Activated naive CD4-positive, alpha-beta T cell treated with Interleukin-2 at 50 U/mL for 16 hours (primary cell): ENCODE data around the gene ICE1.
"Not testable (repeated sequence)": the region's sequence is repeated elsewhere in the genome, so short reads cannot be mapped to it uniquely, and the experiment has no call there.

ENCODE experiments used
- DNase-seq: peaks from one replicate; pipeline ENCODE4 v3.0.0-alpha.2; 2020

The ICE1 gene, protein sequence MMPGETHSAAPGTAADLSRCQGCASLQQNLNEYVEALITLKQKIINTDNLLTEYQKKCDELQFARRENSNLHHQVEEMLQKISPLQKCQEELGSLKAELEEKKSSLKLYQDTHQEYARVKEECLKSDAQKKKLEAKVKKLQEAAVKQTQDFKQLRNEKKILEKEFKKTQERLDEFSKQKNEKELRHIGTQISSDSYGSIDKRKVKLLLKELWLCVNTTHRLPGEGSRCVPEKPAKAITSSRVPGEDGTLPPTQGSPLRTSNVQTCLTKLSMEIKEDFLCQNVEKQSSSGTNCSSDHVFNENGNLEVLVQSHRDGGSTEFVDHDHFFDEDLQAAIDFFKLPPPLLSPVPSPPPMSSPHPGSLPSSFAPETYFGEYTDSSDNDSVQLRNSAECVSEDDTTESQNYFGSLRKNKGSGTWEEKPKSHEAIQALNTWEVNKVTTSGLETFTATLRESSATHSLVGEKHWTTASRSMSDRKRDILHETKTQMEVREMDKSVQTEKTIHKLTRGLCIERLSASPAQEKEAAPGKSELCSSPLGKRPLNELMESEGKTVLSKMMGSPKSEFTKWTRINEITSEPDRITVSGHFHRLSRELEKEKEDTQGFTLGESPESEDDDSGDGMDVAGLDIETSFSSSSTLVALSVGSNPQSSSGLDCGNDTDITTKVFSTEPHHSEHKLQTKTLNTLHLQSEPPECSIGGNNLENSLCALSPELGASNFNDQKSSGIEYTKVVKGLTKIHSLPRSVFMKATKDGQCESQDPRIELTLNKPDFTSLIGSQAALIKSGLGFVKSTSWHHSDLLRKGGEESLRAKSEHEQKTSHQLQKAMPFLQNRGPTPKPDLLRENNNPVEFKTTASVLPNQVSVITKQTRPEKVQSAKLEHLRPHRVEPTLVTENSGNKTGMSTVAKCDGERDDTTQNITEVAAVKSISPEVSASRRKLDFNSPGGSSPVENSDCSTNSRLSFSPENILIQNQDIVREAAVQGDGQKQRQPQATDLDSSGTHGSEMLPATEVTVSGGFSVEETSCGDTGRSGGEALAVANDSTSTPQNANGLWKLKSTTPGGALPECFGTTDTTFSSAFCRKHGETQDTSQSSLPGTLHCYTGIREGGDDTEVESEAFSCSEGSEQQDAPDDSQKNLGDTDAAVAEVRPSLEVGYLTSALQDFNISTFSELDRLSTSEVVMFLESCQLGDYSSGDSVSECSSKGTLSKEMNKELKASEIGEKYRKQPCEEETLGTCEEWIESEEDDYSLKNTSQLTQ (N-terminal part only)

DNA sequence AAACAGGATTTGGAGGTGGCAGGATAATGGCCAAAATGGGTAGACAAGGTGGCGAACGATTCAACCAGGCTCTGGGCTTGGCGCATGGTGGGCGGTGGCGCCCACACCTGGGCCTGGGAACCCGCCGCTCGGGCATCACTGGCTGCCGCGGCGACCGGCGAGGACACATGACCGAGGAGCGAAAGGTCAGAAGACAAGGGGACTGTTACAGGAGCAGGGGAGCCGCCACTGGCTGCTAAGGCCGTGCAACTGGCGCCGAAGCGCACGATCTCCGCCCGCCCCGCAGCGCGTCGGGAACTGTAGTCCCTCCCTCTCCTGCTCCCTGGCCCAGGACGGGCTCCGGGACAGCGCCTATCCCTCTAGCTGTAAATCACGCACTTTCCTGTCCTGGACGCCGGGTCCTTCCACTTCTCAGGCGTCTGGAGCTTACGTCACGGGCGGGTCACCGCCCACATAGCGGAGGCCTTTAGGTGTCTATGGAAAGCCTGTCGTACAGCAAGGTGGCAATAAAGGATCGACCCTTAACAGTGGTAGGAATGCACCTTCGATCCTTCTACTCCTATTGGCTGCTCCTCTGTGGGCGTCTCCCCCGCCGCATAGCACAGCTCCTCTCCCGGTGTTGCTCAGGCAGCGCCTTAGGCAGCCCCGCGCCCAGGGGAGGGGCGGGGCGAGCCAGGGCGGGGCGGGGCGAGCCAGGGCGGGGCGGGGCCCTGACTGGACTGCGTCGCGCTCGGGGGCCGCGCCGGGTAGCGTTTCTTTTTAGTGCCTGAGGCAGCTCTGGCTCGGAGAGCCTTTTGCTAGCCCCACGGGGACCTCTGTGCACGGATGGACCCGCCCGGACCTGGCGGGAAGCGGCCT is at the start of gene ICE1:
TSS of gene ICE1 (plus strand) at position 717 of the 858 bp plus-strand sequence. CDS start 239 bp downstream, outside the sequence.
- DNase-seq, result peak; percentile 93

DNA sequence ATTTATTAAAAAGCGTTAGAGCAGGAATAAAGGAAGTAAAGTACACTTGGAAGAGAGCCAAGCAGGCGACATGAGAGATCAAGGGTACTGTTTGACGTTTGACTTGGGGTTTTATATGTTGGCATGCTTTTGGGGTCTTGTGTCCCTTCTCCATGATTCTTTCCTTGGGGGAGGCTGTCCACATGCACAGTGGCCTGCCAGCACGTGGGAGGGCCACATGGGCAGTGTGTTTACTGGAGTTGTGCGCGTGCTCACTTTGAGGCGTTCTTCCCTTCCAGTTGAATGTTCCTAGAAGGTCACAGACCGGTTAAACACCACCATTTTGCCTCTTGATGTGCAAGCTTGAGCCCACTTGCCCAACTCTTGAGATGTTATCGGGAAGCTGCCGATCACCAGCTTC is 49.5 kb upstream of the ICE1 start:
- DNase-seq, result no peak

DNA sequence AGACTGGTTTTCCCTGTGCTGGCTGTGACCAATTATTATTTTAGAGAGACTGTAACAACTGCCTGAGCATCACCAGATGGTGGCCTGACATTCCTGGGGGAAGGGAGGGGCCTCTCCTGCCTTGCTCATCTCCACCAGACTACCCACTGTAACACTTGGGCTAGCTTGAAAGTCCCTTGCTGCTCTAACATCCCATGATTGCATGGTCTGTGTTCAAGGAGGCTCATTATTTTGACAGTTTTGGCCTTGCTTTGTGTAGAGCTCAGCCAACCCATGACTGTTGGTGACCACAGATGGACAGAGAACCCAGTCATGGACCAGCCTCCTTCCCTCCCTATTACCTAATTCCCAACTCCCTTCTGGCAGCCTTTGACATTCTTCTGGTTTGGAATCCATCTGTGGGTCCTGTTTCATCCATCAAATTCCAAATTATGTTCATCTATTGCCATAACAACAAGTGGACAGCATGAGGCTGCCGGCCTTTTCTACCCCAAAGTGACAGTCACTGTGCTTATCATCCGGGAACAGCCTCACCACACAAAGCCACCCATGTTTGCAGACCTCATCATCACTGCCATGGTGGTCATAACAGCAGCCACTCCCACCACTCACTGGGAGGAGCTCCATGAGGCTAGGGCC is 49.0 kb upstream of the ICE1 start:
- no peak for DNase-seq

DNA sequence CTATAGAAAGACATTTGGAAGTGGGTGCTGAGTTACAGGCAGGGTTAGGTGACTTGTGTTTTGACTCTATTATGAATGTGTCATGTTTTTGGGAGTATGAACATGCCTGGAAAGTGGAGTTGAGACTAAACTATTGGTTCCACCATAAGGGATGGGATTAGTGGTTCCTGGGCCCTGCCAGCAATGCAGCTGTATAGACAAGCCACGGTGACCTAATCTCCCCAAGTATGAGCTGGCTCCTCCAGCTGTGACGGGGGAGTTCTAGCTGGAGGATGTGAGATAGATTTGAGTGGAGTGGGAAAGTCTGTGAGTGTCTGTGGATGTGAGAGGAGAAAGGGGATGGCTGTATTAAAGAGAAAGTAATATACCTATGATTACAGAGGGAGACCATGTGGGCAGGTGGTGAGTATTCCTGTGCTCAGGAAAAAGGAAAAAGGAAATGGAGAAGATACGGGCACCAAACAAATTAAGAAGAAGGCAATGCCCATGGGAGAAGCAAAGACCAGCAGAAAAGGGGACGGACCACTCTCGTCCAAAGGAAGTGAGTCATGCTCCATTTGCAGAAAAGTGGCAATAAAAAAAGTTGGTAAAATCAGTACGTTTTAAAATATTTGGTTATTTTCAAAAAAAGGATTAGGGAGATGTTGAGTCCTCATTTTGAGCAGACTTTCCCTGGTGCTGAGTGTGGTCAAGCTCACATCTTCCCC is 48.3 kb upstream of the ICE1 start:
- no peak for DNase-seq

DNA sequence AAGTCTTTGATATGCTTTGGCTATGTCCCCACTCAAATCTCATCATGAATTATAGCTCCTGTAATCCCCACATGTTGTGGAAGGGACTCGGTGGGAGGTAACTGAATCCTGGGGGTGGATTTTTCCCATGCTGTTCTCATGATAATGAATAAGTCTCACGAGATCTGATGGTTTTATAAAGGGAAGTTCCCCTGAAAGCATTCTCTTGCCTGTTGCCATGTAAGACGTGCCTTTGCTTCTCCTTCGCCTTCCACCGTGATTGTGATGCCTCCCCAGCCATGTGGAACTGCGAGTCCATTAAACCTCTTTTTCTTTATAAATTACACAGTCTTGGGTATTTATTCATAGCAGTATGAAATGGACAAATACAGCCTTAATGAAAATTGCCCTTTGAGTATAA is 44.7 kb upstream of the ICE1 start:
- DNase-seq, result no peak

DNA sequence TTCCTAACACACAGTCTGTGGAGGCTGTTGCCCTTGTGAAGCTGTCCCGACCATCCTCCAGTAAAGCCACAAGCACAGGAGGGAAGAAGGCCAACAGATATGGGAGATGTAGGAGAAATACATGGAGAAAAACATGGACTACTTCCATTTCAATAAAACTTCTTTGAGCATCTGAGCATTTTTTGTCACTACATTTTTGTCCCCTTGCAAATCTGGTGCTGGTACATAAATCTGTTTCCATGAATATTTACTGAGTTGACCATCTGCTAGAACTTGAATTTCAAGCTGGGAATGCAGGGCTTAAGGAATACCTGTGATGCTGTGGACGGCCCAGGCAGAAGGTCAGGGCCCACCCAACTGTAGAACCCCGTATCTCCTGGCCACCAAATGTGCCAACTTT is 43.9 kb upstream of the ICE1 start:
- no peak for DNase-seq

DNA sequence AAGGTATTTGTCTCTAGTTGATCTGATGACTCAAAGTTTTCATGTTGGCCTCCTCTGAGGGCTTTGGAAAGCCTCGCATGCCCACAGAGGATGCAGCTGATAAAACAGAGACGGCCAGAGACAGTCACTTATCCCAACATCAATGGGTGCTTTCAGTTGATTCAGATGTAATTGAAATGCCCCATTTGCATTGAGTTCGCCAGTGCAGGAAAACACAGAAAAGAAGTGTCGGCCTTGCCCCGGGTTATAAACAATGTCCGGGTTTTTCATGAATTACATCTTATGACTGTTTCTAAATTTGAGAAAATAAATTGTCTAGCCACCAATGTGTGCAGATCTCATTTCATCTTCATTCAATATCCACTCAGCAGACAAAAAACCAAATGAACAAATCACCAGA is 42.2 kb upstream of the ICE1 start:
- DNase-seq, result no peak

DNA sequence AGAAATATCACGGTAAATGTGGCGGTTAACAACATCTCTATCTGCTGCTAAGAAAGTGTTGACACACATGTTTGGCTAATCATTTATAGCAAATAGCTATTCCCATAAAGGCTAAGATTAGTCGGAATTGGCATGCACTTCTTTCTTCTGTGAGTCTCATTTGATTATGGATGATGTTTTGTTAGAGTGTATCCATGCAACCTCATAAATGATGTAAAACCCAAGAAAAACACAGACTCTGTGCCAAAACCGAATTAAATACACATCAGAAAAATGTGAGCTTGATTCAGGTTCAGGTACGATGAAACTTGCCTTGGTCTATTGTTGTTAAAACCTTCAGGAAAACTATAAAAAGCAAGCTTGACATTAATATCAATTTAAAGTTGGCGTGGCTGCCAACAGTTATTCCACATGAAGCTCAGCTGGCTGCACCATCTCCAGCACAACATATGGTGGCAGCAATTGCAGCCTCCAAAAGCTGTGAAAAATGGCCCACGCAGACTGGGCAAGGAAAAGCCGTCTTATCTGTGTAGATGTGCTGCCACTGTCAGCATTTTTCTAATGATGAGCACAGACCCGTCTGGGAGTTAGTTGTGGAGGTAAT is 41.1 kb upstream of the ICE1 start:
- no peak for DNase-seq

DNA sequence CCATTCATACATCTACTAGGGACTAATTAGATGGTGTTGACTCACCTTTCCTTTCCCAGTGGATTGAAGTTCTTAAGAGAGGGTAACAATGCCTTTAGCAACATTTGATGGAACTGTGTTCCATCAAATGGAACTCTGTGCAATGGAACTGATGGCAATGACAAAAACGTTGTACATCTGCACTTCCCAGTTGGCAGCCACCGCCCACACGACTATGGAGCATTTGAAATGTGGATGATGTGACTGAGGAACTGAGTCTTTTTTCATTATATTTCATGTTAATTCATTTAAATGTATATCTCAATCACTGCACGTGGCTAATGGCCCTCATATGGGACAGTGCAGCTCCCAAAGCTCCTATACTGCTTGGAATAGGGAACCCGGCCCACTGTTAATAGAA is 39.0 kb upstream of the ICE1 start:
- DNase-seq, result no peak

DNA sequence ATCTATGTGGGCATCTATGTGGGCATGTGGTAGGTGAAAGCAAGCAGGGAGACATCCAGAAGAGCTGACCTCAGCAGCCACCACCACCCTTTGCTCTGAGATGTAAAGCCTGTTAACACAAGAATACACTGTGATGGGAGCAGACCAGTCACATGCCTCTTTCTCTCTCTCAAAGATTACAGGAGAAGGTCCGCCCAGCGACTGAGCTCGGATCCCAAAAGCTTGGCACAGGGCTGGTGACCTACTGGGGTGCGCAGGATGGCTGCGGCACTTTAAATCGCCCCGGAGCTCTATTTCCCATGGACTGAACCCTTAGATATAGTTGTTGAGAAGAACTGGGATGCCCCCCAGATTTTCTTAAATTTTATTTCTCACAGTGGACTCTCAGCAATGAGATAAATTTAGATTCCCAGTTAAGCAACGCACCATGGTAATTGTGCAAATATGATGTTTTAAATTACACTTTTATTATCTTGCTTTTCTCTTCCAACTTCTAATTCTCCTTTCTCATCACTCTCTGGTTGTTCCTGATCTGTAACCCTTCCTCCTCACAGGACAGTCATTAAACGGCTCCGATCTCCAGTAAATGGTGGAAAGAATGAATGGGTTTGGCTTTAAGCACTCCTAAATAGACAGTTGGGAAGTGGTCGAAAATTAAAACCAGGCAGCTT is 37.7 kb upstream of the ICE1 start:
- DNase-seq, result no peak

DNA sequence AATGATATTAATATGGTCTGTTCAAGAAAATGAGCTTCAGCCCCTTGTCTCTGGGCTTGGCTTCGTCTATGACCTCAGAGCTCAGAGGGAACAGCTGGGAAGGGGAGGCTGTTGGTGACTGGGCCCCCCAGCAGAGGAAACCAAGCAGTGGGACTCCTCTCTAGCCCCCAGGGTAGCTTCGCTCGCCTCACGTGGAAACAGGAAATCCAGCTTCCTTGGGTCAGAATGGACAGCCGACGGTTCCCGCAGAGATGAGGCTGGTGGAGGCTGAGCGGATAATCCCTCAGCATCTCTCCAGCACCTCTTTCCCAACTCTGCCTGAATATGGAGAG is 37.2 kb upstream of the ICE1 start:
- no peak for DNase-seq

DNA sequence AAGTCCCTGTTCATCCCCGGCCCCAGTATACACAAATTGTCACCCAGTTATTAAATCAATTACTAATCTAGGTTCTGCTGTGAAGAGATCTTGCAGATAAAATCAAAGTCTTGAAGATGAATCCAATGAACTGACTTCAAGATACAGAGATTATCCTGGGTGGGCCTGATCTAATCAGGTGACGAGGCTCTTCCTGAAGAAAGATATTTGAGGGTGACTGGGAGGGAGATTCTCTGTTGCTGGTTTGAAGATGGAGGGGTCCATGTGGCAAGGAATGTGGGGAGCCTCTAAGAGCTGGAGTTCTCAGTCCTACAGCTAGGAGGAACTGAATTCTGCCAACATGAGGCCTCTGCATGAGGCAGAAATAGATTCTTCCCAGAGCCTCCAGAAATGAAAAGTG is 36.1 kb upstream of the ICE1 start:
- DNase-seq, result no peak

DNA sequence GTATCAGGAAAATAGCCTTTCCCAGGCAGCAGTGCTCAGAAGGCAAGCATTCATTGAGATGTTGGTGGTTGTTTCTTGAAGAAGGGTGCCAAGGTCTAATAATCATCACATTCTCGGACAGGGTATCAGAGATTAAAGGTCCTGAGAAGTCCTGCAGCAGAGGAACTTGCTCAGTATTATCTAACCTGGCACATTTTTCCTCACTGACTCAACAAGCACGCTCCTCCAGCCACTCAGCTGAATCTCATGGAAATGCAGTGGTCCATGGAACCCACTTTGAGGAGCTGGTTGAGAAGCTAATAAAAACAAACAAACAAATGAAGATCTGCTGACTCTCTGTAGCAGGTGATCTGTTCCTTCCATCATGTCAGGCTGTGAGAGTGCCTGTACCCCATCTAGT is 35.3 kb upstream of the ICE1 start:
- DNase-seq, result no peak

DNA sequence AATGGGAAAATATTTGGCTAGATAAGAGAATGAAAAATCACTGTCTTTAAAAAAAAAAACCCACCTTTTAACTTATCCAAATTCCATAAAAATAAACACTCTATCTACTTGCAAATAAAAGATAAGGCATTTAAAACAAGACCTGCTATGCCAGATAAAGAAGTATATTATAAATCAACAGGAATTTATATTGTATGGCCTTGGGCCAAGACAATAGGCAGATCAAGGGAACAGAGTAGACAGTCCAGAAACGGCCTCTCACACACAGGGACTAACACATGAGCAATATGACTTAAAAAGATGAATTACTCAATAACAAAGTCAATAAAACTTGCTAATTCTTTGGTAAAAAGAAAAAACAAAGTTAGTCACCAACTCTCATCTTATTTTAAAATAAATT is 34.7 kb upstream of the ICE1 start:
- DNase-seq, result no peak

DNA sequence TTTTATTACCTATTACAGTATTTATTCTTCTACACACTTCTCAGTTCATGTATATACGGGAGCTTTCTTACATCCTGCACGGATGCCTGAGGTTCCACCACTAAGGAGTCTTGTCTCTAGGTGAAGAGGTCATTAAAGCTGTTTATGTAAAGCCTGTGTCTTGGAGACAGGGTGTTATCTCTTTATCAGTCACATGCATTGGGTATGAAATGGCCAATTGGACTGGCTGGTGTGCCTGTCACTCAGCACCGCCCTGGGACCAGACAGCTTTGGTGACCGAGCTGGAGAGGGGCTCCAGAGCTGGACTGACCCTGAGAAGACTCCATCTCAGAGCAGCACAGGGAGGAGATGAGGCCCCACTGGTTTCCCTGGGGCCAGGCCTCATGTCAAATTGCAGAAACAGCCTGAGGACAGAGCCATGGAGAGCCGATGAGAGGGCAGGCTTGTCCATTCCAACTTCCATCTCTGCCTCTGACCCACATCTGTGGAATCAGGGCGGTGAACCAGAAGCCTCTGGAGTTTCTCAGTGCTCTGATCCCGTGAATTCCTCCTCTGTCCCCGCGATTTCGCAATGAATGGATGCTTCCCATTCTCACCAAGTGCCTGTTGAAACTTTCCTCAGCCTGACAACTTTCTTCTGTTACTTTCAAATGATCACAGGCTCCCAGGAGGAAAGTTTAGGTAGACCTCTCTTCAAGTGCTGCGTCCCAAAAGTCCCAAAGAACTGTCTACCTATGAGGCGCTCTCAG is 32.2 kb upstream of the ICE1 start:
- DNase-seq, result not testable (repeated sequence)

DNA sequence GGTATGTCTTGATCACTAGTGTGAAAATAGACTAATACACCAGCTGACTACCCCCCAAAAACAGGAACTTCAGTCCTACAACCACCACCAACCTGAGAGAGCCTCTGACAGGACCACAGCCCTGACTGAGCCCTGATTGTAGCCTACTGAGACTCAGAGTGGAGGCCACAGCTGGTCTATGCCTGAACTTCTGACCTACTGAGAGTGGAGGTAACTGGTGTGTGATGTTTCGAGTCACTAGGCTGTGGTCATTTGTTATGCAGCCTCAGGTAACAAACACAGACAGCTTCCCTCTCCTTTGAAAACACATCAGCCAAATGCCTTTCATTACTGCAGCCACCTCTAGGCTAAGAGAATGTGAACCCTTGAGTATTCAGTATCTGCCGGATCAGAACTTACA is 30.0 kb upstream of the ICE1 start:
- DNase-seq, result not testable (repeated sequence)

DNA sequence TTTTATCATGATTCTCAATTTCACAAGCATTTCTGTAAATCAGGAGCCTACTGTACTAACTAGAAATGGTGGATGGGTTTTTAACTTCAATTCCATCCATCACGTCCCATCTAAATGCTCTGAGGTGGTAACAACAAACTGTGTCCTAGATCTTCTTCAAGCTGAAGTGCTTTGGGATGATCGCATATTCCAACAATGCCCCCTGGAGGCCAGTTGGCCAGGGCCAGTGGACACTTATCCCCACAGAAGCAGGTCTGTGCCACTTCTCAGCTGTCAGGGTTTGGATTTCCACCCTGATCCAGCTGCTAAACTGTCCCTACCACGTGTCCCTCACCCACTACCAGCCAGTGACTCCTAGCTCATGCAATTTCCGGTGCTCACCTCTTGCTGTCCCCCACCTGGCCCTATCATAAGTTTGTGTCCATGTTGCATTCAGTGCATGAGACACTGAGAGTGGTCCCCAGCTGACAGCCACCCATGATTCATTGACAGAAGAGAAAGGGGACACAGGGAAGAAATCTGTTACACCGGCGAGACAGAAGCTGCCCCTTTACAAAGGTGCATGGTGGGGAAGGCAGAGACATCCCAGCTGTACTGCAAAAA is 28.0 kb upstream of the ICE1 start:
- DNase-seq, result not testable (repeated sequence)

DNA sequence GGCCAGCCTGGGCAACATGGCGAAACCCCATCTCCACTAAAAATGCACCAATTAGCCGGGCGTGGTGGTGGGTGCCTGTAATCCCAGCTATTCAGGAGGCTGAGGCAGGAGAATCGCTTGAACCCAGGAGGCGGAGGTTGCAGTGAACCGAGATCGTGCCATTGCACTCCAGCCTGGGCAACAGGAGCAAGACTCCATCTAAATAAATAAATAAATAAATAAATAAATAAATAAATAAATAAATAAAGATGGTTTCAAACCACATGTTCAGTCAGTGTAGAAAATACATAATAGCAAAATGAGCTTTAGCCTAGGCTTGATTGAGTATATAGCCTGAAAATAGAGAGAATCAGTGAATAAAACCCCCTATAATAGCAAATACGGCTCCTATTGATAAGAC is 27.4 kb upstream of the ICE1 start:
- not testable (repeated sequence) for DNase-seq

DNA sequence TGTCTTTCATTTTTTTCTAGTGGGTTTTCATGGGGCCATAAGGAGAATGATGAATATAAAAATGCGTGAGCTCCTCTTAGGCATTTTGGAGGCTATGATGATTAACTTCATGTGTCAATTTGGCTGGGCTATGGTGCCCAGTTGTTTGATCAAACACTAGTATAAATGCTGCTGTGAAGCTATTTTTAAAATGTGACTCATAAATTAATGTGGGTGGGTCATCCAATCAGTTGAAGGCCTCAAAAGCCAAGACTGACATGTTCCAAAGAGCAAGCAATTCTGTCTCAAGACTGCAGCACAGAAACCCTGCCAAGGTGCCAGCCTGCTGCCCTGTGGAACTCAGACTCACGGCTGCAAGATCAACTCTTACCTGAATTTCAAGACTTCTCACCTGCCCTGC is 24.4 kb upstream of the ICE1 start:
- no peak for DNase-seq
